ENCODE data around the gene RBBP4.

DNA sequence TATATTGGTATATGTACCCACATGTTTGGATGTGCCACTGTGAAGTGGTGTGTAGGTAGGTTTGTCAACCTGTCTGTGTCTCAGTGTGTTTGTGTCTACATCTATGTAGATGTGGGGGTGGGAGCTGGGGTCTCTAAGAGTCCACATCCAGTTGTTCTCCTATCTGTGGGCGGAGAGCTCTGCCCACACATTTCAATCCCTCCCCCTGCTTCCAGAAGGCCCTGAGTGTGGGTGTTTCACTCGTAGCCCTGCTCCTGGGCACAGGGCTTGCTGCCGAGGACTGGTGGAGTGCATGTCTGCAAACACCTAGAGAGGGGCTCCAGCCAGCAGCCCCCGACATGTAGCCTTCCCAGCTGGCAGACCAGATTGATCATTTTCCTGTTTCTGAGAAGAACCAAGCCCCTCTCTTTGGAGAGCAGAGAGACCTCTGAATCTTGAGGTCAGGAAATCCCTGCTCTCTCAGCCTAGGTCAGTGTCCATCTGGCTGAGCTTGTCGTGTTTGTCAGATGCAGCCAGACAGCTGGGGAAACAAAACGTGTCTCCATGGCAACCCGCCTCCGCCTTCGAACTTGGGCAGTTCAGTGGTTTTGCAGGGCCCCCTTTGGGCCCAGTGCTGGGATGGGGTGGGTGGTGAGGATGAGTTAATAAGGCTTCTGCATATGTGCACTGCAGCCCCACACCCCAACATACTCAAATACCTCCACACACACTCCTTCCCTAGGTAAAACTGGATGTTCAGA is 82.7 kb downstream of the RBBP4 start:
- TF ChIP-seq, protein P1, sequence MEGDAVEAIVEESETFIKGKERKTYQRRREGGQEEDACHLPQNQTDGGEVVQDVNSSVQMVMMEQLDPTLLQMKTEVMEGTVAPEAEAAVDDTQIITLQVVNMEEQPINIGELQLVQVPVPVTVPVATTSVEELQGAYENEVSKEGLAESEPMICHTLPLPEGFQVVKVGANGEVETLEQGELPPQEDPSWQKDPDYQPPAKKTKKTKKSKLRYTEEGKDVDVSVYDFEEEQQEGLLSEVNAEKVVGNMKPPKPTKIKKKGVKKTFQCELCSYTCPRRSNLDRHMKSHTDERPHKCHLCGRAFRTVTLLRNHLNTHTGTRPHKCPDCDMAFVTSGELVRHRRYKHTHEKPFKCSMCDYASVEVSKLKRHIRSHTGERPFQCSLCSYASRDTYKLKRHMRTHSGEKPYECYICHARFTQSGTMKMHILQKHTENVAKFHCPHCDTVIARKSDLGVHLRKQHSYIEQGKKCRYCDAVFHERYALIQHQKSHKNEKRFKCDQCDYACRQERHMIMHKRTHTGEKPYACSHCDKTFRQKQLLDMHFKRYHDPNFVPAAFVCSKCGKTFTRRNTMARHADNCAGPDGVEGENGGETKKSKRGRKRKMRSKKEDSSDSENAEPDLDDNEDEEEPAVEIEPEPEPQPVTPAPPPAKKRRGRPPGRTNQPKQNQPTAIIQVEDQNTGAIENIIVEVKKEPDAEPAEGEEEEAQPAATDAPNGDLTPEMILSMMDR (IDR thresholded peaks at IDR 0.05), result no peak
- TF ChIP-seq POLR2A (IDR thresholded peaks at IDR 0.05), result no peak
